Activated CD8-positive, alpha-beta memory T cell treated with anti-CD3 and anti-CD28 coated beads, Interleukin-2, amount 10 ng/mL, durations not matched to agents 7 days and 5 days (primary cell): ENCODE results near the gene ZC3H13. TPM values are rescaled to one million over a fixed set of nuclear protein-coding genes. Genes with fewer than 3 reads are reported as not detected.
A peak's percentile ranks its signal among the peaks of the same experiment; 100 is the strongest.

Experiments
- ATAC-seq: fragments of 150-1000 bp; cut with Tn5 transposase; one replicate; pipeline ENCODE4 v1.10.0; 2021; ENCODE audit warnings: moderate library complexity
- CTCF ChIA-PET: fragments of 350-600 bp; sonication (Branson Sonifier 250); formaldehyde crosslinking; loops from one replicate; lab custom pipeline; 2021; ENCODE audit warnings: antibody characterized with exemption; lab: Charles Lee
- DNase-seq: peaks from one replicate; pipeline ENCODE4 v3.0.0-alpha.2; 2020
- H3K27ac Mint-ChIP-seq: one replicate; pipeline ENCODE4 v1.8.0; 2021; ENCODE audit warnings: mild to moderate bottlenecking, mixed read lengths
- H3K27me3 Mint-ChIP-seq: one replicate; pipeline ENCODE4 v1.8.0; 2021; ENCODE audit warnings: mixed read lengths
- H3K36me3 Mint-ChIP-seq: one replicate; pipeline ENCODE4 v1.8.0; 2021; ENCODE audit warnings: mild to moderate bottlenecking, mixed read lengths
- H3K4me1 Mint-ChIP-seq: one replicate; pipeline ENCODE4 v1.8.0; 2021; ENCODE audit warnings: mixed read lengths
- H3K4me3 Mint-ChIP-seq: one replicate; pipeline ENCODE4 v1.8.0; 2021; ENCODE audit warnings: mild to moderate bottlenecking, moderate library complexity, mixed read lengths
- H3K9me3 Mint-ChIP-seq: one replicate; pipeline ENCODE4 v1.8.0; 2022; ENCODE audit warnings: low read depth, mixed read lengths
- total RNA-seq, 2 experiments: library from RNA; stranded (reverse); gene quantifications; one replicate each; pipeline ENCODE4 v1.2.3, GENCODE V29; 2021

Gene ZC3H13
- total RNA-seq, 2 experiments from 2014 or later: 38.5 to 41.6 TPM

DNA sequence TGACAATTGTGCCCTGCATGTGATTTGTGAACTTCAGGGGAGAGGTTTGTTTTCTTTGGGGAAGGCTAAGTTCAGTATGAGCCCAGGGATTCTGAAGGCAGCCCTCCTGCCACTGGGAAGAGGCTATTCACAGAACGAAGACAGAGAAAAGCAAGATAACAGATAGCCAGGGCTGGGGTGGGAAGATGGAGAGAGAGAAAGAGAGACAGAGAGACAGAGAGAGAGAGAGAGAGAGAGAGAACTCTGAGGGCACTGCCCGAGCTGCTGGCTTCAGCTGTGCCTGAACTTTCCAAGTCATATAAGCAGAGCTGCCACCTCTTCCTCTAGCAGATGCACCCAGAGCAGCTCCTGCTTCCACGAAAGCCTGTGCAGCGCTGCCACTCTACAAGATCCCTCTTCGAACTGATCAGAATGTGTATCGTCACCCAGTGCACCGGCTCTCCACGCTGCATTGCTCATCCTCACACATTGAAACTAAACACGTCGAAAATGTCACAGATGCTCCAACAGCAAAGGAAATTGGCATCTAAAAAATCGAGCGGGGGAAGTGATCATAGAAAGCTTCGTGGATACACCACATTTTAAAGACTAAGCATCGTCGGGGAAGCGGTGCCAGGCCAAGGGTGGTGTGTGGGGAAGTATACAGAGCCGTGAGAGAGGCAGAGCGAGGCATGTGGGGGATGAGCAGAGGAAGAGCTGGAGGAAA, 119.2 kb downstream of the ZC3H13 start:
- ATAC-seq (no peak), DNase-seq (peak; percentile 31)
- Mint-ChIP-seq H3K4me3 (no peak overlapping the region), H3K27ac (no peak overlapping the region), H3K9me3 (no peaks in the 10 kb centered on the region), H3K27me3 (peaks cover 17% of the 10 kb centered on the region), H3K36me3 (no peaks in the 10 kb centered on the region), H3K4me1 (no peaks in the 10 kb centered on the region)
- CTCF ChIA-PET: no interaction called here

DNA sequence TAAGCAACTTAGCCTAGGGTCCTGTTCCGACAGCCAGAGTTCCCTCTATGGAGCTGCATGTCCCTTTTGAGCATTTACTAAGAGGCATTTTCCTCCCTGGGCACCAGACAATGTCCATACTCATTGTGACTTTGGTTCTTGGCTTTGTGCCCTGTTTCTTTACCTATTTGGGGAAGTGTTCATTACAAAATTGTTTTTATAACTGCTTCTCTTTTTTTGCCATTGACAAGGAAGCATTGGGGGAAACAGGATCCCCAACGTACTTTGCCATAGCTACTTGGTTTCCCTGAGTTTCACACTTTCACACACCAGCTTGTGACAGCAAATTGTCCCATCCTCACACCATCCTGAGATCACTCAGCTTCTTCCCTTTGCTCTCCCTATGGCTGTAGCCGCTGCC, 119.9 kb downstream of the ZC3H13 start:
- ATAC-seq: no peak

GRCh38 chr13:45932172-45932571, 120.4 kb downstream of the ZC3H13 start:
- DNase-seq (peak; percentile 16), ATAC-seq (no peak)
- Mint-ChIP-seq H3K9me3 (no peaks in the 10 kb centered on the region), H3K4me3 (no peak overlapping the region), H3K27me3 (peaks cover 17% of the 10 kb centered on the region), H3K4me1 (no peaks in the 10 kb centered on the region), H3K36me3 (no peaks in the 10 kb centered on the region), H3K27ac (no peak overlapping the region)
- CTCF ChIA-PET: no interaction called here

More for the DNA sequence above, 119.9 kb downstream of the ZC3H13 start:
- Mint-ChIP-seq H3K36me3 (no peaks in the 10 kb centered on the region), H3K4me3 (no peak overlapping the region), H3K4me1 (no peaks in the 10 kb centered on the region), H3K27me3 (peaks cover 17% of the 10 kb centered on the region), H3K27ac (no peak overlapping the region), H3K9me3 (no peaks in the 10 kb centered on the region)
- peak; percentile 7 for DNase-seq
- CTCF ChIA-PET: no interaction called here

GRCh38 chr13:45931211-45931610, 121.3 kb downstream of the ZC3H13 start:
- Mint-ChIP-seq H3K4me1 (no peaks in the 10 kb centered on the region), H3K36me3 (no peaks in the 10 kb centered on the region), H3K27ac (no peak overlapping the region), H3K9me3 (no peaks in the 10 kb centered on the region), H3K27me3 (peaks cover 15% of the 10 kb centered on the region), H3K4me3 (no peak overlapping the region)
- CTCF ChIA-PET: no interaction called here
- peak; percentile 15 for DNase-seq
- no peak for ATAC-seq

DNA sequence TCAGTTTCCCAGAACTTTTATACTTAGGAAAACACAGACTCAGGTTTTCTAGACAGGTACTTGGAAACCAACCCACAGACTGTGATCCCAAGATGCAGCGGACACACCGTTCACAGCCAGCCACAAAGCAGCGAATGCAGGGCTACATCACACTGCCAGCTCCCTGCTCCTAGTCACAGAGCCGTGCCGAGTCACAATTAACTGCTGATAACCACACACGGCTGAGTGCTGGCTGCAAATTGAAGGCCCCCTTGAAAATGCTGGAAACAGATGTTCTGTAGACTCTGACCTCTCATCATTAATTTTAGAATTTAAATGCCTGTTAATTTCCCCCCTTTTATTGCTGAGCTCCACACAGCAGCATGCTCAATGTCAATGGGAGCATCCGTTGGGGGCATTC, 122.4 kb downstream of the ZC3H13 start:
- ATAC-seq: no peak
- Mint-ChIP-seq H3K36me3 (no peaks in the 10 kb centered on the region), H3K27me3 (peaks cover 10% of the 10 kb centered on the region), H3K4me1 (no peaks in the 10 kb centered on the region), H3K9me3 (no peaks in the 10 kb centered on the region), H3K27ac (no peak overlapping the region), H3K4me3 (no peak overlapping the region)
- CTCF ChIA-PET: no interaction called here
- DNase-seq: peak; percentile 18

DNA sequence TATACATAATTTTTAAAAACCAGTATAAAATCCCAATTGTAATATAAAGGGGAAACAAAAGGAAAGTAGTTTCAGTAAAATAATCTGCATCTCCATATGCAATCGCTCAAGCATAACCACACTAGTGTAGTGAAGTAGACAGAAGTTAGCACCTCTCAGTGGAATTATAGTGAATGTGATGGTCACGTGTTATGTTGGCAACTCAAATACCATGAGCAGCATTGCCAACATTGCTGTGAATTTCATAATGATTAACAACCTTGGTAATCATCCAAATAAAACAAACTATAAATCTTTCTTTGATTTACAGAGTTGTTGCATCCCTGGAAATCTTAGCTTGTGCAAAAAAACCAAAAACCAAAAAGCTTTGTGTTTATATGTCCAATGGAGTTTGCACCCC, 123.7 kb downstream of the ZC3H13 start:
- ATAC-seq (no peak), DNase-seq (no peak)
- Mint-ChIP-seq H3K4me1 (no peaks in the 10 kb centered on the region), H3K27me3 (peaks cover 7% of the 10 kb centered on the region), H3K27ac (no peak overlapping the region), H3K9me3 (no peaks in the 10 kb centered on the region), H3K36me3 (no peaks in the 10 kb centered on the region), H3K4me3 (no peak overlapping the region)
- CTCF ChIA-PET: no interaction called here

- no peaks in the 10 kb centered on the region for H3K9me3 Mint-ChIP-seq
- H3K4me1 Mint-ChIP-seq: no peaks in the 10 kb centered on the region
- no peak overlapping the region for H3K27ac Mint-ChIP-seq
- peak; percentile 18 for DNase-seq
- H3K36me3 Mint-ChIP-seq: no peaks in the 10 kb centered on the region
- ATAC-seq: no peak
- CTCF ChIA-PET: interaction anchor here (1.2 kb wide), 1 partner anchor 31 kb away, joined by 3 read pairs; no protein-coding TSS in a partner anchor
- H3K4me3 Mint-ChIP-seq: no peak overlapping the region
- H3K27me3 Mint-ChIP-seq: peaks cover 7% of the 10 kb centered on the region
These were observed 124.4 kb downstream of the ZC3H13 start for GRCh38 chr13:45928176-45928575.

DNA sequence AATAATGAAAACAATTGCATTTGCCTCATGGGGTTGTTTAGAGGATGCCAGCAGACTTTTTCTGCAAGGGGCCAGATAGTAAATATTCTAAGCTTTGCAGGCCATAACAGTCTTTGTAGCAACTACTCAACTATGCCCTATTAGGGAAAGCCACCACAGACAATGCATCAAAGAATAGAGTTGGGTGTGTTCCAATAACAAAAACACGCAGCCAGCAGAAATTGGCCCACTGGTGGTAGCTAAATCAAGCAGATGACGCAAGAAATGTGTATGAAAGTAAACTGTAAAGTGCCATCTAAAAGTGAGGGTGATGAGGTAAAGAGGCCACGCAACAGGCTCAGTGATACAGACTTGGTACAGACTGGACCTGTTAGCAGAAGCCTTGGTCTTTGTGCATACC, 125.8 kb downstream of the ZC3H13 start:
- no peak overlapping the region for H3K4me3 Mint-ChIP-seq
- H3K9me3 Mint-ChIP-seq: no peaks in the 10 kb centered on the region
- CTCF ChIA-PET: no interaction called here
- DNase-seq (no peak), ATAC-seq (no peak)
- H3K27me3 Mint-ChIP-seq: no peaks in the 10 kb centered on the region
- no peak overlapping the region for H3K27ac Mint-ChIP-seq
- no peaks in the 10 kb centered on the region for H3K36me3 Mint-ChIP-seq
- no peaks in the 10 kb centered on the region for H3K4me1 Mint-ChIP-seq

GRCh38 chr13:45925151-45925550, 127.4 kb downstream of the ZC3H13 start:
- Mint-ChIP-seq H3K36me3 (no peaks in the 10 kb centered on the region), H3K4me3 (no peak overlapping the region), H3K9me3 (no peaks in the 10 kb centered on the region), H3K4me1 (no peaks in the 10 kb centered on the region), H3K27ac (no peak overlapping the region), H3K27me3 (no peaks in the 10 kb centered on the region)
- DNase-seq: no peak
- CTCF ChIA-PET: no interaction called here
- peak; percentile 20 for ATAC-seq

GRCh38 chr13:45921162-45921736, 131.3 kb downstream of the ZC3H13 start:
- no peak overlapping the region for H3K4me3 Mint-ChIP-seq
- ATAC-seq: no peak
- H3K27me3 Mint-ChIP-seq: peaks cover 2% of the 10 kb centered on the region
- H3K36me3 Mint-ChIP-seq: no peaks in the 10 kb centered on the region
- no peak for DNase-seq
- CTCF ChIA-PET: no interaction called here
- H3K9me3 Mint-ChIP-seq: no peaks in the 10 kb centered on the region
- no peaks in the 10 kb centered on the region for H3K4me1 Mint-ChIP-seq
- no peak overlapping the region for H3K27ac Mint-ChIP-seq

GRCh38 chr13:45918597-45918996, 133.9 kb downstream of the ZC3H13 start:
- no peak overlapping the region for H3K27ac Mint-ChIP-seq
- no peaks in the 10 kb centered on the region for H3K9me3 Mint-ChIP-seq
- DNase-seq (no peak), ATAC-seq (no peak)
- H3K36me3 Mint-ChIP-seq: no peaks in the 10 kb centered on the region
- H3K4me1 Mint-ChIP-seq: no peaks in the 10 kb centered on the region
- no peak overlapping the region for H3K4me3 Mint-ChIP-seq
- CTCF ChIA-PET: no interaction called here
- H3K27me3 Mint-ChIP-seq: peaks cover 2% of the 10 kb centered on the region

GRCh38 chr13:45917019-45917418, 135.5 kb downstream of the ZC3H13 start:
- H3K4me3 Mint-ChIP-seq: no peak overlapping the region
- H3K27ac Mint-ChIP-seq: no peak overlapping the region
- no peaks in the 10 kb centered on the region for H3K9me3 Mint-ChIP-seq
- ATAC-seq: no peak
- no peaks in the 10 kb centered on the region for H3K36me3 Mint-ChIP-seq
- H3K4me1 Mint-ChIP-seq: no peaks in the 10 kb centered on the region
- no peak for DNase-seq
- peaks cover 2% of the 10 kb centered on the region for H3K27me3 Mint-ChIP-seq
- CTCF ChIA-PET: no interaction called here

DNA sequence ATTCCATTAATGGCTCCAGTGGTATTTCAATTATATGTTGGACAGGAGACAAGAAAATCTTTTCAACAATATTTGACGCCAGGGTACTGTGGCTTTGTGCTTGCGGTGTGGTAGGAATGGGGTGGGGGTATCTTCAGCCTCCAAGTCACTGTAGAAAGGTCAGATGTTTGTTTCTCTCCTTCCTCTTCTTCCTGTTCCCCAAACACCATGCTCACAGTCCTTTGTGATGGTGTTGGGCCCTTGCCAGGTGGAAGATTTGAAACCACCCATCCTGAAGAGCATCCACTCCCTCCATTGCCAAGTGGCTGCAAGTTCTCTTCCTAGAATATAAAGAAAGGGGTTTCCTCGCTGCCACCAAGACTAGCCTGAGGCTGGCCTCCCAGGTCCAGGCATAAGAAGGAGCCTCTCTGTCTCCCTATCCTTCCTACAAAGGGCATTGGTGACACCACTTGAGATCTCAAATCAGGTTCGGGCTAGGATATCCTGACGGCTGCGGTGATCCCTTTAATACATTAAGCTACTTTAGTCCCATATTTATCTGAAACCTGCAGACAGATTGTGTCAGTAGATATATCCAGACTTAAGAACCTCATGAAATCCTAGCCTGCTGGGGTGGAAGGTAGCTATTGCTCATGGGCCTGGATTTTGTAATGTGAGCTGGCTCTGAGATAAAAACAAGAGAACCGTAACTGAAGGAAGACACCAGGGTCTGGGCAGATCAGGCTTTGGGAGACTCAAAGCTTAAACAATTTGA, 136.7 kb downstream of the ZC3H13 start:
- DNase-seq: no peak
- Mint-ChIP-seq H3K27me3 (peaks cover 2% of the 10 kb centered on the region), H3K9me3 (no peaks in the 10 kb centered on the region), H3K4me1 (no peaks in the 10 kb centered on the region), H3K4me3 (no peak overlapping the region), H3K27ac (no peak overlapping the region), H3K36me3 (no peaks in the 10 kb centered on the region)
- CTCF ChIA-PET: no interaction called here
- ATAC-seq: no peak

DNA sequence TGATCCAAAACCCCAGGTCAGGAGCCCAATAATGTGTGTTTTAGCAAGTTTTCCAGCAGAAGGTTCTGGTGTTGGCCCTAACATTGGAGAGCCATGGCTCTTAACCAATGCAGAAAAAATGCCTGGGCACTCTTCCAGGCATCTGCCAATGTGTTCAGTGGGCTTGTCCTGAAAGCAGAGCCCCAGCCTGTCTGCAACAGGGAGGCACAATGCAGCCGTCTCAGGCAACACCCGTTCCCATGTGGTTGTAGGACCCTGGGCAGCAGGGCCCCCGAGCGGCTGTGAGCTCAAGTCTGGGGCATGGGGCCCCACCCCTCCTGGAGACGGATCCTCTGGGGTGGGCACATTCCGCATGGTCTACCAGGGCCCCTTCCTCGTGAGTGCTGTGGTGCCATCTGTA, 142.9 kb downstream of the ZC3H13 start:
- Mint-ChIP-seq H3K4me1 (no peaks in the 10 kb centered on the region), H3K36me3 (no peaks in the 10 kb centered on the region), H3K4me3 (no peak overlapping the region), H3K9me3 (no peaks in the 10 kb centered on the region), H3K27me3 (no peaks in the 10 kb centered on the region), H3K27ac (no peak overlapping the region)
- DNase-seq (no peak), ATAC-seq (no peak)
- CTCF ChIA-PET: no interaction called here
